Activated CD8-positive, alpha-beta memory T cell treated with anti-CD3 and anti-CD28 coated beads for 24 hours (primary cell): ENCODE measurements around the gene MFNG.
"Not testable (repeated sequence)": the region's sequence is repeated elsewhere in the genome, so short reads cannot be mapped to it uniquely, and the experiment has no call there.

Experiments used
- DNase-seq: peaks from one replicate; pipeline ENCODE4 v3.0.0-alpha.2; 2020

MFNG gene

GRCh38 chr22:37472418-37473006 is 13.7 kb downstream of the MFNG start:
- no peak for DNase-seq

GRCh38 chr22:37471727-37472417 is 14.3 kb downstream of the MFNG start:
- no peak for DNase-seq

GRCh38 chr22:37470087-37470445 is 16.1 kb downstream of the MFNG start:
- no peak for DNase-seq

- no peak for DNase-seq
Measured at GRCh38 chr22:37469416-37470086, 16.6 kb downstream of the MFNG start.

GRCh38 chr22:37468201-37468695 is 17.9 kb downstream of the MFNG start:
- DNase-seq = not testable (repeated sequence)

GRCh38 chr22:37467391-37467955 is 18.7 kb downstream of the MFNG start:
- DNase-seq = no peak

GRCh38 chr22:37464181-37464580 is 22.0 kb downstream of the MFNG start:
- no peak for DNase-seq

GRCh38 chr22:37462983-37463382 is 23.2 kb downstream of the MFNG start:
- no peak for DNase-seq

GRCh38 chr22:37462436-37462835 is 23.7 kb downstream of the MFNG start:
- no peak for DNase-seq

GRCh38 chr22:37461961-37462360 is 24.2 kb downstream of the MFNG start:
- DNase-seq = no peak

- DNase-seq = no peak
Measured at GRCh38 chr22:37460684-37461083, 25.5 kb downstream of the MFNG start.

GRCh38 chr22:37459206-37459605 is 27.0 kb downstream of the MFNG start:
- no peak for DNase-seq

- DNase-seq = peak; percentile 97
Measured at GRCh38 chr22:37457093-37457893, 28.9 kb downstream of the MFNG start.

- DNase-seq = no peak
Measured at GRCh38 chr22:37456346-37456745, 29.8 kb downstream of the MFNG start.

- no peak for DNase-seq
Measured at GRCh38 chr22:37455896-37456295, 30.3 kb downstream of the MFNG start.

- no peak for DNase-seq
Measured at GRCh38 chr22:37454857-37455686, 31.1 kb downstream of the MFNG start.

GRCh38 chr22:37453696-37454095 is 32.5 kb downstream of the MFNG start:
- no peak for DNase-seq

GRCh38 chr22:37451218-37451617 is 35.0 kb downstream of the MFNG start:
- DNase-seq = no peak

- no peak for DNase-seq
Measured at GRCh38 chr22:37449331-37450001, 36.7 kb downstream of the MFNG start.

GRCh38 chr22:37448516-37449127 is 37.6 kb downstream of the MFNG start:
- no peak for DNase-seq

GRCh38 chr22:37445501-37445900 is 40.7 kb downstream of the MFNG start:
- DNase-seq = no peak
